Measurements from ENCODE around the gene RBM15B.

Gene RBM15B

DNA sequence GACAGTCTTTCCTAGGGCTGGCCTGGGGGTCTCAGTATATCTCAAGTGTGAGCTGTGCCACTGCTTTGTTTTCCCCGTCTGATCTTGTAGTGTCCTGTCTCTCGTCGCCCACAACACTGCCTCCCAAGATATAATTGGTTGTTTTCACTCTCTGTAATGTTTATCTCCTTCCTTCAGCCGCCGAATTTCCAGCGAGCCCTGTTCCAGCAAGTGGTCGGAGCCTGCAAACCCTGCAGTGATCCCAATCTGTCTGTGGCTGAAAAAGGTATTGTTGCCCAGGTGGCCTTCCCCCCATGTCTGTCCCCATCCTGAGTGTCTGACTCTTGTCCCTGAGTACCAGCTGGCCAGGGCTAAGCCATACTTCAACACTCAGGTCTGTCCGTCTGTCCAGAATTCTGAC lies 15.5 kb upstream of the RBM15B start:
- TF ChIP-seq TAF1 (IDR thresholded peaks at IDR 0.05; ENCODE audit: borderline replicate concordance, insufficient read depth, low read length) (no peak), FOXP2 (optimal IDR thresholded peaks at IDR 0.05; ENCODE audit: borderline replicate concordance, extremely low read depth, extremely low read length, insufficient read depth) (no peak), SIN3A (IDR thresholded peaks at IDR 0.05; ENCODE audit: borderline replicate concordance, insufficient read depth, low read length) (no peak), POLR2AphosphoS5 (IDR thresholded peaks at IDR 0.05; ENCODE audit: low read depth, low read length) (no peak)
- TF ChIP-seq, protein P1, sequence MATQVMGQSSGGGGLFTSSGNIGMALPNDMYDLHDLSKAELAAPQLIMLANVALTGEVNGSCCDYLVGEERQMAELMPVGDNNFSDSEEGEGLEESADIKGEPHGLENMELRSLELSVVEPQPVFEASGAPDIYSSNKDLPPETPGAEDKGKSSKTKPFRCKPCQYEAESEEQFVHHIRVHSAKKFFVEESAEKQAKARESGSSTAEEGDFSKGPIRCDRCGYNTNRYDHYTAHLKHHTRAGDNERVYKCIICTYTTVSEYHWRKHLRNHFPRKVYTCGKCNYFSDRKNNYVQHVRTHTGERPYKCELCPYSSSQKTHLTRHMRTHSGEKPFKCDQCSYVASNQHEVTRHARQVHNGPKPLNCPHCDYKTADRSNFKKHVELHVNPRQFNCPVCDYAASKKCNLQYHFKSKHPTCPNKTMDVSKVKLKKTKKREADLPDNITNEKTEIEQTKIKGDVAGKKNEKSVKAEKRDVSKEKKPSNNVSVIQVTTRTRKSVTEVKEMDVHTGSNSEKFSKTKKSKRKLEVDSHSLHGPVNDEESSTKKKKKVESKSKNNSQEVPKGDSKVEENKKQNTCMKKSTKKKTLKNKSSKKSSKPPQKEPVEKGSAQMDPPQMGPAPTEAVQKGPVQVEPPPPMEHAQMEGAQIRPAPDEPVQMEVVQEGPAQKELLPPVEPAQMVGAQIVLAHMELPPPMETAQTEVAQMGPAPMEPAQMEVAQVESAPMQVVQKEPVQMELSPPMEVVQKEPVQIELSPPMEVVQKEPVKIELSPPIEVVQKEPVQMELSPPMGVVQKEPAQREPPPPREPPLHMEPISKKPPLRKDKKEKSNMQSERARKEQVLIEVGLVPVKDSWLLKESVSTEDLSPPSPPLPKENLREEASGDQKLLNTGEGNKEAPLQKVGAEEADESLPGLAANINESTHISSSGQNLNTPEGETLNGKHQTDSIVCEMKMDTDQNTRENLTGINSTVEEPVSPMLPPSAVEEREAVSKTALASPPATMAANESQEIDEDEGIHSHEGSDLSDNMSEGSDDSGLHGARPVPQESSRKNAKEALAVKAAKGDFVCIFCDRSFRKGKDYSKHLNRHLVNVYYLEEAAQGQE (IDR thresholded peaks at IDR 0.05; ENCODE audit: insufficient read depth in 1 of 2, low read depth in 2 of 2, low read length in 2 of 2), result no peak

DNA sequence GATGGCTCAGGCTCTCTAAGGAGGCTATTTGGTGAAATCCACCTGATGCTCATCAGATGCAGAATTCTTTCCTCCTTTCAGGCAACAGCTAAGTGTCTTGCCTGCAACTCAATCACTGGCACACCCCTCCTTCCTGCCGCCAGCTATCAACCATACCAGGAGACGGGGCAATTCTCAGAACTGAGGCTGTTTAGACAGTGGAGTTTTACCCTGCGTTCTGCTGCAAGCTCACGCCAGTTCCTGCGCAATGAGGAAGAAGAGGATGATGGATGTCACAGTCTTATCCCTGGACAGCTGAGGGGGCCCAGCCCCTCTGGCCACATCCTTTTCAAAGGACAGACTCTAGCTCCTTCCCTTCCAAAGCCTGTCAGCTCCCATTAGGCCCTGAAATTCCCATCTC lies 13.0 kb upstream of the RBM15B start:
- TF ChIP-seq, protein P1 (IDR thresholded peaks at IDR 0.05; ENCODE audit: insufficient read depth in 1 of 2, low read depth in 2 of 2, low read length in 2 of 2), result no peak
- TF ChIP-seq TAF1 (IDR thresholded peaks at IDR 0.05; ENCODE audit: borderline replicate concordance, insufficient read depth, low read length), result no peak
- TF ChIP-seq SIN3A (IDR thresholded peaks at IDR 0.05; ENCODE audit: borderline replicate concordance, insufficient read depth, low read length), result no peak
- no peak for TF ChIP-seq FOXP2 (optimal IDR thresholded peaks at IDR 0.05; ENCODE audit: borderline replicate concordance, extremely low read depth, extremely low read length, insufficient read depth)
- no peak for TF ChIP-seq POLR2AphosphoS5 (IDR thresholded peaks at IDR 0.05; ENCODE audit: low read depth, low read length)

DNA sequence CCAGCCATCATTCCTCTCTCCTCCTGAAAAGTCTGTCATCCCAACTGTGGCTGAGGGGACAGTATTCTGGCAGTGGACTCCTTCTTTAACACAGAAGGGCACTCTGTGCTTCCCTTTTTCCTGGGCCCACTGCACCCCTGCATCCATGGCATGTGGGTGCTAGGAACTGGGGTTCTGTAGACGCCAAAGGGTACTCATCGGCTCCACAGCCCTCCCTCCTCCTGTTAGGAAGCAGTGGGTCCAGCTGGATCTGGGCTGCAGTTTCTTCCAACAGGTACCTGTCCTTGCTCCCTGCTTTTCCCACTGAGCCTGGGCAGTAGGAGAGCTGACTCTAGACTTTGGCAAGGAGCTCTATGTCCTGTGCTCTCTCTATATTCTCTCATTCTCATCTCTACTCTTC lies 12.4 kb upstream of the RBM15B start:
- TF ChIP-seq, protein P1 (IDR thresholded peaks at IDR 0.05; ENCODE audit: insufficient read depth in 1 of 2, low read depth in 2 of 2, low read length in 2 of 2), result no peak
- TF ChIP-seq POLR2AphosphoS5 (IDR thresholded peaks at IDR 0.05; ENCODE audit: low read depth, low read length), result no peak
- no peak for TF ChIP-seq SIN3A (IDR thresholded peaks at IDR 0.05; ENCODE audit: borderline replicate concordance, insufficient read depth, low read length)
- no peak for TF ChIP-seq TAF1 (IDR thresholded peaks at IDR 0.05; ENCODE audit: borderline replicate concordance, insufficient read depth, low read length)
- TF ChIP-seq FOXP2 (optimal IDR thresholded peaks at IDR 0.05; ENCODE audit: borderline replicate concordance, extremely low read depth, extremely low read length, insufficient read depth), result no peak

DNA sequence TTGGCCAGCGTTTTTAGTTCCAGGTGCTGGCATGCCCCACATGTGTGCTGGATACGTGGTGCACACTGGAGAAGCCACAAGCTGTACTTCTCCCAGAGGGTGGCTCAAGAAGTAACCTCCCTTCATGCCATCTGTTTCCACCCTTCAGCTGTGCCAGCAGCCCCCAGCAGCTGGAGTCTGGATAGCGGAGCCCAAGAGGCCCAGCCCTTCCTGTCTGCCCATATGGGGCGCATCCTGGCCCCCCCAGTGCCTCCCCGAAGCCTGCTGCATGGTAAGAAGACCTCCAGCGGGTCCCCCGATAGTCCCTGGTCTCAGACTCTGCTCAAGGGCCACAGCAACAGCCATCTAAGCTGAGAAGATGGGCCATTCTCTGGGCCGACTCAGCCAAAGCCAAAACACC lies 11.8 kb upstream of the RBM15B start:
- TF ChIP-seq SIN3A (IDR thresholded peaks at IDR 0.05; ENCODE audit: borderline replicate concordance, insufficient read depth, low read length) (no peak), FOXP2 (optimal IDR thresholded peaks at IDR 0.05; ENCODE audit: borderline replicate concordance, extremely low read depth, extremely low read length, insufficient read depth) (no peak), TAF1 (IDR thresholded peaks at IDR 0.05; ENCODE audit: borderline replicate concordance, insufficient read depth, low read length) (no peak), POLR2AphosphoS5 (IDR thresholded peaks at IDR 0.05; ENCODE audit: low read depth, low read length) (no peak)
- TF ChIP-seq, protein P1 (IDR thresholded peaks at IDR 0.05; ENCODE audit: insufficient read depth in 1 of 2, low read depth in 2 of 2, low read length in 2 of 2), result no peak
